CD4-positive, alpha-beta T cell treated with Interleukin-15 for 1 hour (primary cell): ENCODE data around the gene CDKAL1.
"Not testable (repeated sequence)": the region's sequence is repeated elsewhere in the genome, so short reads cannot be mapped to it uniquely, and the experiment has no call there.

Source experiments
- DNase-seq: peaks from one replicate; pipeline ENCODE4 v3.0.0-alpha.2; 2020

Gene CDKAL1

GRCh38 chr6:20712011-20712410, 177.8 kb downstream of the CDKAL1 start:
- DNase-seq = no peak

- no peak for DNase-seq
Observed at GRCh38 chr6:20715135-20715806, 181.0 kb downstream of the CDKAL1 start.

- no peak for DNase-seq
Observed at GRCh38 chr6:20716865-20717264, 182.6 kb downstream of the CDKAL1 start.

- DNase-seq = no peak
Observed at GRCh38 chr6:20717743-20718142, 183.5 kb downstream of the CDKAL1 start.

GRCh38 chr6:20718705-20719653, 184.7 kb downstream of the CDKAL1 start:
- no peak for DNase-seq

GRCh38 chr6:20719980-20720379, 185.7 kb downstream of the CDKAL1 start:
- no peak for DNase-seq

GRCh38 chr6:20721121-20721520, 186.9 kb downstream of the CDKAL1 start:
- not testable (repeated sequence) for DNase-seq

GRCh38 chr6:20722455-20722854, 188.2 kb downstream of the CDKAL1 start:
- no peak for DNase-seq

GRCh38 chr6:20723236-20723635, 189.0 kb downstream of the CDKAL1 start:
- no peak for DNase-seq

GRCh38 chr6:20724443-20725190, 190.4 kb downstream of the CDKAL1 start:
- DNase-seq = no peak

- DNase-seq = not testable (repeated sequence)
Observed at GRCh38 chr6:20725235-20725634, 191.0 kb downstream of the CDKAL1 start.

GRCh38 chr6:20729086-20729485, 194.8 kb downstream of the CDKAL1 start:
- DNase-seq = no peak

GRCh38 chr6:20732362-20732761, 198.1 kb downstream of the CDKAL1 start:
- not testable (repeated sequence) for DNase-seq

GRCh38 chr6:20732896-20733295, 198.6 kb downstream of the CDKAL1 start:
- no peak for DNase-seq

GRCh38 chr6:20737912-20738311, 203.7 kb downstream of the CDKAL1 start:
- DNase-seq = no peak

GRCh38 chr6:20740088-20740487, 205.8 kb downstream of the CDKAL1 start:
- no peak for DNase-seq

GRCh38 chr6:20740727-20741126, 206.5 kb downstream of the CDKAL1 start:
- DNase-seq = no peak

GRCh38 chr6:20741490-20741889, 207.2 kb downstream of the CDKAL1 start:
- DNase-seq = no peak

- no peak for DNase-seq
Observed at GRCh38 chr6:20744911-20745557, 210.8 kb downstream of the CDKAL1 start.

- DNase-seq = no peak
Observed at GRCh38 chr6:20746024-20746423, 211.8 kb downstream of the CDKAL1 start.

GRCh38 chr6:20746805-20747558, 212.7 kb downstream of the CDKAL1 start:
- no peak for DNase-seq

- no peak for DNase-seq
Observed at GRCh38 chr6:20747991-20748390, 213.7 kb downstream of the CDKAL1 start.
